HCT116 (cell line): Measurements from ENCODE around the gene TMEM81. TPM values are rescaled to one million over a fixed set of nuclear protein-coding genes. Genes with fewer than 3 reads are reported as not detected.

Source experiments
- ATAC-seq: fragments of 200-7000 bp; cut with Tn5 transposase; 2 replicates; pipeline ENCODE4 v1.9.1; 2020; ENCODE audit warnings: mild to moderate bottlenecking, moderate library complexity
- BruUV-seq: library from RNA; stranded (reverse); fragments of 400-500 nt; replicated peaks from 2 replicates; lab custom pipeline; 2021; lab: Mats Ljungman, UMichigan
- CTCF ChIA-PET: fragments of 300-600 bp; sonication (Branson Sonifier 250); formaldehyde crosslinking; loops from one replicate; lab custom pipeline; 2021; ENCODE audit warnings: antibody characterized with exemption; lab: Charles Lee
- POLR2A ChIA-PET: fragments of 300-600, 350-600 bp; sonication (Branson Sonifier 250); formaldehyde crosslinking; loops from one replicate; lab custom pipeline; 2021; ENCODE audit warnings: antibody characterized with exemption; lab: Charles Lee
- RAD21 ChIA-PET, 2 experiments: fragments of 300-600 bp; sonication (Branson Sonifier 250); formaldehyde crosslinking; loops; one replicate each; lab custom pipeline; 2023; ENCODE audit warnings: low total read pairs in 2 of 2; ENCODE audit not compliant: uncharacterized antibody in 2 of 2, unreplicated experiment in 2 of 2, low non-redundant PET in 1 of 2; lab: Charles Lee
- DNase-seq: peaks from one replicate; pipeline ENCODE4 v3.0.0-alpha.2; 2010; ENCODE audit warnings: low read depth, low spot score
- H2AFZ ChIP-seq: fragments of 200-600 bp; shearing (Covaris generic), sonication (generic); 2 replicates; pipeline ENCODE4 v1.6.1; 2017; ENCODE audit warnings: low read depth, mixed run types, mixed read lengths, antibody characterized with exemption, low read length; ENCODE audit not compliant: poor library complexity, severe bottlenecking
- H3K27ac ChIP-seq: 2 replicates; pipeline ENCODE4 v1.5.1; 2012; ENCODE audit warnings: low read depth, low read length
- H3K27me3 ChIP-seq: fragments of 200-600 bp; sonication (generic); 2 replicates; pipeline ENCODE4 v1.6.1; 2016; ENCODE audit warnings: mixed run types, low read length, mixed read lengths; ENCODE audit not compliant: insufficient read depth
- H3K36me3 ChIP-seq, 2 experiments: fragments of 200-500 bp in 1 of 2; fragments of 200-600 bp in 1 of 2; sonication (Bioruptor generic) in 1 of 2; sonication (generic) in 1 of 2; 2 replicates each; pipeline versions ENCODE4 v1.5.1 to v1.6.1; 2014 to 2016; ENCODE audit warnings: low read length in 2 of 2, inconsistent platforms in 1 of 2, mixed read lengths in 1 of 2, mixed run types in 1 of 2; ENCODE audit not compliant: insufficient read depth in 2 of 2, control insufficient read depth in 1 of 2
- H3K4me1 ChIP-seq, 2 experiments: fragments of 200-600 bp in 1 of 2; sonication (generic) in 1 of 2; 2 replicates each; pipeline versions ENCODE4 v1.5.1 to v1.6.1; 2012 to 2017; ENCODE audit warnings: low read length in 2 of 2, inconsistent platforms in 1 of 2, mild to moderate bottlenecking in 1 of 2, mixed read lengths in 1 of 2, mixed run types in 1 of 2, moderate library complexity in 1 of 2; ENCODE audit not compliant: insufficient read depth in 2 of 2, control insufficient read depth in 1 of 2
- H3K4me2 ChIP-seq: fragments of 200-600 bp; sonication (generic); 2 replicates; pipeline ENCODE4 v1.6.1; 2017; ENCODE audit warnings: mixed run types, low read length, mixed read lengths
- H3K4me3 ChIP-seq, 2 experiments: fragments of 200-600 bp in 1 of 2; sonication (generic) in 1 of 2; replicated peaks in 1 of 2; 2 replicates each; pipeline ENCODE4 v1.5.1; 2011 to 2016; ENCODE audit warnings: low read length in 2 of 2, control low read depth in 1 of 2, low read depth in 1 of 2, mild to moderate bottlenecking in 1 of 2, mixed read lengths in 1 of 2, mixed run types in 1 of 2
- H3K79me2 ChIP-seq: fragments of 200-600 bp; sonication (generic); 2 replicates; pipeline ENCODE4 v1.6.1; 2017; ENCODE audit warnings: mild to moderate bottlenecking, mixed run types, low read length, moderate library complexity, mixed read lengths; ENCODE audit not compliant: insufficient read depth
- H3K9ac ChIP-seq: fragments of 200-600 bp; sonication (generic); 2 replicates; pipeline ENCODE4 v1.6.1; 2016; ENCODE audit warnings: low read length, mixed read lengths
- H3K9me2 ChIP-seq: fragments of 200-600 bp; sonication (generic), shearing (Covaris generic); 2 replicates; pipeline ENCODE4 v1.6.1; 2017; ENCODE audit warnings: mixed run types, mild to moderate bottlenecking, moderate library complexity; ENCODE audit not compliant: insufficient read depth
- H3K9me3 ChIP-seq, 2 experiments: fragments of 200-500 bp in 1 of 2; fragments of 200-600 bp in 1 of 2; sonication (Bioruptor generic) in 1 of 2; sonication (generic) in 1 of 2; 2 replicates each; pipeline ENCODE4 v1.6.1; 2014 to 2017; ENCODE audit warnings: low read length in 2 of 2, mixed read lengths in 2 of 2, inconsistent platforms in 1 of 2, low read depth in 1 of 2, mild to moderate bottlenecking in 1 of 2, mixed run types in 1 of 2, moderate library complexity in 1 of 2; ENCODE audit not compliant: control insufficient read depth in 1 of 2, insufficient read depth in 1 of 2
- H4K20me1 ChIP-seq: fragments of 200-600 bp; sonication (generic), shearing (Covaris generic); 2 replicates; pipeline ENCODE4 v1.6.1; 2017; ENCODE audit warnings: mixed run types, mild to moderate bottlenecking, moderate library complexity; ENCODE audit not compliant: insufficient read depth
- TCF7L2 ChIP-seq: IDR thresholded peaks from 2 replicates; pipeline ENCODE4 v1.7.0; 2011; ENCODE audit warnings: borderline replicate concordance, inconsistent platforms; ENCODE audit not compliant: insufficient read depth, insufficient read length; ENCODE audit errors: extremely low read depth
- YY1 ChIP-seq: IDR thresholded peaks from 2 replicates; pipeline ENCODE4 v1.6.1; 2011; ENCODE audit warnings: low read length, low read depth, moderate library complexity, mild to moderate bottlenecking; ENCODE audit not compliant: insufficient replicate concordance; ENCODE audit errors: extremely low read depth
- ZFX ChIP-seq: fragments of 450-650 bp; IDR thresholded peaks from 2 replicates; pipeline ENCODE4 v1.6.1; 2017
- ZNF274 ChIP-seq: fragments of 200-500 bp; sonication (Bioruptor generic); IDR thresholded peaks from 2 replicates; pipeline ENCODE4 v1.6.1; 2014; ENCODE audit warnings: mild to moderate bottlenecking, low read depth, low read length, inconsistent platforms
- intact Hi-C: fragments of 100-400 bp; cut with micrococcal nuclease; formaldehyde crosslinking; loops from 2 replicates; pipeline ENCODE4 v1.10.0; 2022
- total RNA-seq: library from RNA; stranded (reverse); gene quantifications from one replicate; pipeline ENCODE4 v1.2.1, GENCODE V29; 2021; ENCODE audit not compliant: unreplicated experiment
- TF ChIP-seq, protein P1 (sequence below), 3 experiments: fragments of 200-600 bp in 1 of 3; sonication (generic) in 1 of 3; IDR thresholded peaks in 2 of 3; conservative IDR thresholded peaks in 1 of 3; 2 replicates each; pipeline ENCODE4 v1.5.1; 2012 to 2017; ENCODE audit warnings: low read depth in 2 of 3, low read length in 2 of 3, antibody characterized with exemption in 1 of 3, borderline replicate concordance in 1 of 3, control low read depth in 1 of 3, mild to moderate bottlenecking in 1 of 3, mixed read lengths in 1 of 3, mixed run types in 1 of 3, moderate library complexity in 1 of 3; ENCODE audit not compliant: insufficient read depth in 1 of 3
- TF ChIP-seq, protein P2 (sequence below): IDR thresholded peaks from 2 replicates; pipeline ENCODE4 v1.6.1; 2012; ENCODE audit warnings: low read depth

The TMEM81 gene
- total RNA-seq, 1 experiment from 2014 or later, result 4.9 TPM

DNA sequence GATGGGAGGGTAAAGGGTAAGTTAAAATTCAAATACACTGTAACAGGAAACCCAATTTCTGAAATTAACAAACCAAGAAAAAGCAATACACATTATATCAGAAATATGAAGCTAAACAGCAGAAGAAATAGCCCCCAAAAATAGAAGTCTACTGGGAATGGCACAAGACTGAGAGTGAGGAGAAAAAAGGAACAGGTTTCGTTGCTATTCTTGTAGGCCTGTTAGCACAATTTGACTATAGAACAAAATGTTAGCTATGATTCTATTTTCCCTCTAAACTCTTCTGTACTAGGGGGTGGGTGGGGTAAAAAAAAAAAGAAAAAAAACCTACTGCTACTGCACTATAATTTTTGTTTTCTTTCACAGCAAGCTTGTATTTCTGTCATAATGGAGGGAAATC lies 25.0 kb upstream of the TMEM81 start (continued):
- TF ChIP-seq, protein P1, sequence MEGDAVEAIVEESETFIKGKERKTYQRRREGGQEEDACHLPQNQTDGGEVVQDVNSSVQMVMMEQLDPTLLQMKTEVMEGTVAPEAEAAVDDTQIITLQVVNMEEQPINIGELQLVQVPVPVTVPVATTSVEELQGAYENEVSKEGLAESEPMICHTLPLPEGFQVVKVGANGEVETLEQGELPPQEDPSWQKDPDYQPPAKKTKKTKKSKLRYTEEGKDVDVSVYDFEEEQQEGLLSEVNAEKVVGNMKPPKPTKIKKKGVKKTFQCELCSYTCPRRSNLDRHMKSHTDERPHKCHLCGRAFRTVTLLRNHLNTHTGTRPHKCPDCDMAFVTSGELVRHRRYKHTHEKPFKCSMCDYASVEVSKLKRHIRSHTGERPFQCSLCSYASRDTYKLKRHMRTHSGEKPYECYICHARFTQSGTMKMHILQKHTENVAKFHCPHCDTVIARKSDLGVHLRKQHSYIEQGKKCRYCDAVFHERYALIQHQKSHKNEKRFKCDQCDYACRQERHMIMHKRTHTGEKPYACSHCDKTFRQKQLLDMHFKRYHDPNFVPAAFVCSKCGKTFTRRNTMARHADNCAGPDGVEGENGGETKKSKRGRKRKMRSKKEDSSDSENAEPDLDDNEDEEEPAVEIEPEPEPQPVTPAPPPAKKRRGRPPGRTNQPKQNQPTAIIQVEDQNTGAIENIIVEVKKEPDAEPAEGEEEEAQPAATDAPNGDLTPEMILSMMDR (IDR thresholded peaks at IDR 0.05 in 2 of 3, conservative IDR thresholded peaks at IDR 0.05 in 1 of 3; ENCODE audit: borderline replicate concordance in 1 of 3, insufficient read depth in 1 of 3, low read depth in 2 of 3, low read length in 2 of 3), result no peak
- no peak for TF ChIP-seq TCF7L2

DNA sequence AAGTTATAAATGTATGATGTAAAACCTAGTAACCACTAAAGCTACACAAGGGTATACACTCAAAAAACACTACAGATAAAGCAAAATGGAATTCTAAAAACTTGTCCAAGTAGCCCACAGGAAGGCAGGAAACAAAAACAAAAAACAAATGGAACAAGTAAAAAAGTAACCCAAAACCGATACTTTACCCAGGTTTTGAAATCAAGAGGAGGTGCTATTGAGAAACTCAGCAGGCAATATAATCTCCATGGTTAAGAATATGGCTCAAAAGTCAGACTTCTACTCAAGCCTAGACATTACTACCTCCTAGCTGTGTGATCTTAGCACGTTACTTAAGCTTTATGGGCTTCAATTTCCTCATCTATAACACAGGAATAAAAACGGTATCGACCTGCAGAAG lies 24.2 kb upstream of the TMEM81 start:
- Histone ChIP-seq H3K4me1 (no peaks in the 10 kb centered on the region), H3K27ac (no peak overlapping the region), H3K4me3 (no peak overlapping the region), H4K20me1 (no peaks in the 10 kb centered on the region), H3K27me3 (no peaks in the 10 kb centered on the region), H2AFZ (no peak overlapping the region), H3K36me3 (peaks cover 20 to 31% of the 10 kb centered on the region in 2 experiments; a peak in 3 of 4 replicates), H3K9me3 (no peaks in the 10 kb centered on the region), H3K9me2 (no peaks in the 10 kb centered on the region), H3K79me2 (peaks cover 44% of the 10 kb centered on the region), H3K4me2 (no peak overlapping the region), H3K9ac (no peak overlapping the region)
- no peak for TF ChIP-seq ZNF274
- TF ChIP-seq, protein P2, sequence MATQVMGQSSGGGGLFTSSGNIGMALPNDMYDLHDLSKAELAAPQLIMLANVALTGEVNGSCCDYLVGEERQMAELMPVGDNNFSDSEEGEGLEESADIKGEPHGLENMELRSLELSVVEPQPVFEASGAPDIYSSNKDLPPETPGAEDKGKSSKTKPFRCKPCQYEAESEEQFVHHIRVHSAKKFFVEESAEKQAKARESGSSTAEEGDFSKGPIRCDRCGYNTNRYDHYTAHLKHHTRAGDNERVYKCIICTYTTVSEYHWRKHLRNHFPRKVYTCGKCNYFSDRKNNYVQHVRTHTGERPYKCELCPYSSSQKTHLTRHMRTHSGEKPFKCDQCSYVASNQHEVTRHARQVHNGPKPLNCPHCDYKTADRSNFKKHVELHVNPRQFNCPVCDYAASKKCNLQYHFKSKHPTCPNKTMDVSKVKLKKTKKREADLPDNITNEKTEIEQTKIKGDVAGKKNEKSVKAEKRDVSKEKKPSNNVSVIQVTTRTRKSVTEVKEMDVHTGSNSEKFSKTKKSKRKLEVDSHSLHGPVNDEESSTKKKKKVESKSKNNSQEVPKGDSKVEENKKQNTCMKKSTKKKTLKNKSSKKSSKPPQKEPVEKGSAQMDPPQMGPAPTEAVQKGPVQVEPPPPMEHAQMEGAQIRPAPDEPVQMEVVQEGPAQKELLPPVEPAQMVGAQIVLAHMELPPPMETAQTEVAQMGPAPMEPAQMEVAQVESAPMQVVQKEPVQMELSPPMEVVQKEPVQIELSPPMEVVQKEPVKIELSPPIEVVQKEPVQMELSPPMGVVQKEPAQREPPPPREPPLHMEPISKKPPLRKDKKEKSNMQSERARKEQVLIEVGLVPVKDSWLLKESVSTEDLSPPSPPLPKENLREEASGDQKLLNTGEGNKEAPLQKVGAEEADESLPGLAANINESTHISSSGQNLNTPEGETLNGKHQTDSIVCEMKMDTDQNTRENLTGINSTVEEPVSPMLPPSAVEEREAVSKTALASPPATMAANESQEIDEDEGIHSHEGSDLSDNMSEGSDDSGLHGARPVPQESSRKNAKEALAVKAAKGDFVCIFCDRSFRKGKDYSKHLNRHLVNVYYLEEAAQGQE, result no peak
- no peak for TF ChIP-seq YY1
- TF ChIP-seq ZFX, result no peak
- CTCF ChIA-PET, result no interaction called here
- intact Hi-C loops, result no loop called here
- POLR2A ChIA-PET, result interaction anchor here (1.3 kb wide), 1 partner anchor 10 kb away, joined by 3 read pairs; no protein-coding TSS in a partner anchor
- DNase-seq (no peak), ATAC-seq (no peak)
- no TSS peak for BruUV-seq
- RAD21 ChIA-PET, result no interaction called here
